ENCODE measurements around the gene RPS6KA3.

RPS6KA3 gene

DNA sequence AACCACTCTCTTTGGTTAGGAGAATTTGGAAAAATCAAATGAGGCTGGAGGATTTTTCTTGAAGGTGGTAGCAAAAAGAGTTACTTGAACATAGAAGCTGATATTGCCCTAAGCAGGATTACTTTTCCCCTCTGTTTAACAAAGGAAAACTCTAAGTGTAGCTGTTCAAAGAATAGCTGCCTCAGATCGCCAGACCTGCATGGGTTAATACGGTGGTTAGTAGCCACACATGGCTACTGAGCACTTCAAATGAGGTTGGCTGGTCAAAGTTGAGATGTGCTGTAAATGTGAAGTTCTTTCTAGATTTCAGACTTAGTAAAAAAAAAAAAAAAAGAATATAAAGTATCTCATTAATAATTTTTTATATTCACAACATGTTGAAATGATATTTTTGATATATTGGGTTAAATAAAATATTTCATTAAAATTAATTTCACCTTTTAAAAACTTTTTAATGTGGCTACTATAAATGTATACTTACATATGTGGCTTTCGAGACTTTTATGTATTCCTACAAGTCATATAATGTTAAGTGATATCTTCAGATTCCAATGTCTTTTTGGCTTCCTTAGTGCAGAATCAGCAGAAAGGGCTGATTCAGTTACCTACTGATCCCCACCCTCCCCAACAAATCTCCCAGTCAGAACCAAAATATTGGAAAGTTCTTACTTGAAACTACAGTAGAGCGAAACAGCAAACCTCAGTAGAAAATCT lies 3.3 kb upstream of the RPS6KA3 start:
- TF ChIP-seq, protein P1, sequence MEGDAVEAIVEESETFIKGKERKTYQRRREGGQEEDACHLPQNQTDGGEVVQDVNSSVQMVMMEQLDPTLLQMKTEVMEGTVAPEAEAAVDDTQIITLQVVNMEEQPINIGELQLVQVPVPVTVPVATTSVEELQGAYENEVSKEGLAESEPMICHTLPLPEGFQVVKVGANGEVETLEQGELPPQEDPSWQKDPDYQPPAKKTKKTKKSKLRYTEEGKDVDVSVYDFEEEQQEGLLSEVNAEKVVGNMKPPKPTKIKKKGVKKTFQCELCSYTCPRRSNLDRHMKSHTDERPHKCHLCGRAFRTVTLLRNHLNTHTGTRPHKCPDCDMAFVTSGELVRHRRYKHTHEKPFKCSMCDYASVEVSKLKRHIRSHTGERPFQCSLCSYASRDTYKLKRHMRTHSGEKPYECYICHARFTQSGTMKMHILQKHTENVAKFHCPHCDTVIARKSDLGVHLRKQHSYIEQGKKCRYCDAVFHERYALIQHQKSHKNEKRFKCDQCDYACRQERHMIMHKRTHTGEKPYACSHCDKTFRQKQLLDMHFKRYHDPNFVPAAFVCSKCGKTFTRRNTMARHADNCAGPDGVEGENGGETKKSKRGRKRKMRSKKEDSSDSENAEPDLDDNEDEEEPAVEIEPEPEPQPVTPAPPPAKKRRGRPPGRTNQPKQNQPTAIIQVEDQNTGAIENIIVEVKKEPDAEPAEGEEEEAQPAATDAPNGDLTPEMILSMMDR (IDR thresholded peaks at IDR 0.05; ENCODE audit: unreplicated experiment in 3 of 3): no peak
- Mint-ChIP-seq H3K9me3 (peaks cover 3% of the 10 kb centered on the region), H3K27me3 (ENCODE audit: low read depth) (peaks cover 9% of the 10 kb centered on the region), H3K4me1 (peaks cover 2% of the 10 kb centered on the region), H3K4me3 (no peak overlapping the region), H3K27ac (no peak overlapping the region), H3K36me3 (ENCODE audit: low read depth) (no peaks in the 10 kb centered on the region)

DNA sequence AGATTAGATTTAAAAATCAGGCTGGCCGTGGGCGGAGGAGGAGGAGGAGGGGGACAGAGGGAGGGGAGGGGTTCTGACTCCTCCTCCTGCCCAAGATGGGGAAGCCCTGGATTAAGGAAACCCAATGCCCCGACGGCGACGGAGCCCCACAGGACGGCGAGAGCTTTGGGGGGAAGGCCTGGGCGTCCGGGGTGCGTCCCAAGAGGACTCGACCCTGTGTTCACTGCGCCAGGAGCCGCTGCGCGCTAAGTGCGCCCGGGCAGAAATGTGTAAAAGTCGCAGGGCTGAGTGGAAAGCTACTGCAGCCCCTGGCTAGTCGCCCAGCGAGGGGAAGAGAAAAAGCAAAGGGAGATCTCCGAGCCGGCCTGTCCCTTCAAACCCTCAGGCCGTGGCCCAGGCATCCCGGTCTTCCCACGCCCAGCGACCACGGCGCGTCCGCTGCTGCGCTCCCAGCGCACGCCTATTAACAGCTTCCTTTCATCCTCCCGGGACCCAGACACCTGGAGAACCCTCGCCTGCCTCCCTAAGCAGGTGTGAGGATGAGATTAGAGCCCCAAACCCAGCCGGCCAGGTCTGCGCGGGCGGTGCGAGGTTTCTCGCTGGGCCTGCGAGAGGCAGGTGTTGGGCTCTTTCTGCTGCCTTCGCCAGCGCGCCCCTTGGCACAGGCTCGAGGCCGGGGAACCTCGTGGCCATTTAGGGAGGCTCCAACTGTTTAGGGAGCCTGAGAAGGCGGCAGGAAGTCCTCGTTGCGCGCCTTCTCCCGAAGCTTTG lies 1.4 kb upstream of the RPS6KA3 start:
- TF ChIP-seq, protein P1 (IDR thresholded peaks at IDR 0.05; ENCODE audit: unreplicated experiment in 3 of 3): no peak
- Mint-ChIP-seq H3K4me3 (peak overlapping the region; percentile 92 to 96 (median 93)), H3K4me1 (peaks cover 14% of the 10 kb centered on the region), H3K9me3 (peaks cover 3% of the 10 kb centered on the region), H3K27ac (peak overlapping the region; percentile 59 to 89 (median 88)), H3K27me3 (ENCODE audit: low read depth) (peaks cover 9% of the 10 kb centered on the region), H3K36me3 (ENCODE audit: low read depth) (no peaks in the 10 kb centered on the region)

DNA sequence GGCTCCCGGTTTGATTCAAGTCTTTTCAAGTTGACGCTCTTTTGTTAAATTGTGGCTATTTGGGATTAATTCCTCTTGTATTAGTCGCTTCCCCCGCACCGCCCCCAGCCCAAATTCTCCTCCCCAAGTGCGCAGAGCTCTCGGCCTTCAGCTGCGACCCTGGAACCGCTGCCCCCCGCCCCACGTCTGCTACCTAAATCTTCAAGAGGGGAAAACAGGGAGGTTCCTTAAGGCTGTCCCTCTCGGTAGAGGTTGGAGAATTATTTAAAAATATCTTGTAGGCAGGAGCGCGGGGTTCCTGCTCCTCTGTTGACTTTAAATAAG lies 860 bp upstream of the RPS6KA3 start:
- H3K4me3 Mint-ChIP-seq: peak overlapping the region; percentile 92 to 96 (median 93)
- H3K27me3 Mint-ChIP-seq (ENCODE audit: low read depth): peaks cover 9% of the 10 kb centered on the region
- H3K4me1 Mint-ChIP-seq: peaks cover 14% of the 10 kb centered on the region
- peak overlapping the region; percentile 59 to 89 (median 88) for H3K27ac Mint-ChIP-seq
- no peaks in the 10 kb centered on the region for H3K36me3 Mint-ChIP-seq (ENCODE audit: low read depth)
- peaks cover 3% of the 10 kb centered on the region for H3K9me3 Mint-ChIP-seq
- TF ChIP-seq, protein P1 (IDR thresholded peaks at IDR 0.05; ENCODE audit: unreplicated experiment in 3 of 3): no peak

DNA sequence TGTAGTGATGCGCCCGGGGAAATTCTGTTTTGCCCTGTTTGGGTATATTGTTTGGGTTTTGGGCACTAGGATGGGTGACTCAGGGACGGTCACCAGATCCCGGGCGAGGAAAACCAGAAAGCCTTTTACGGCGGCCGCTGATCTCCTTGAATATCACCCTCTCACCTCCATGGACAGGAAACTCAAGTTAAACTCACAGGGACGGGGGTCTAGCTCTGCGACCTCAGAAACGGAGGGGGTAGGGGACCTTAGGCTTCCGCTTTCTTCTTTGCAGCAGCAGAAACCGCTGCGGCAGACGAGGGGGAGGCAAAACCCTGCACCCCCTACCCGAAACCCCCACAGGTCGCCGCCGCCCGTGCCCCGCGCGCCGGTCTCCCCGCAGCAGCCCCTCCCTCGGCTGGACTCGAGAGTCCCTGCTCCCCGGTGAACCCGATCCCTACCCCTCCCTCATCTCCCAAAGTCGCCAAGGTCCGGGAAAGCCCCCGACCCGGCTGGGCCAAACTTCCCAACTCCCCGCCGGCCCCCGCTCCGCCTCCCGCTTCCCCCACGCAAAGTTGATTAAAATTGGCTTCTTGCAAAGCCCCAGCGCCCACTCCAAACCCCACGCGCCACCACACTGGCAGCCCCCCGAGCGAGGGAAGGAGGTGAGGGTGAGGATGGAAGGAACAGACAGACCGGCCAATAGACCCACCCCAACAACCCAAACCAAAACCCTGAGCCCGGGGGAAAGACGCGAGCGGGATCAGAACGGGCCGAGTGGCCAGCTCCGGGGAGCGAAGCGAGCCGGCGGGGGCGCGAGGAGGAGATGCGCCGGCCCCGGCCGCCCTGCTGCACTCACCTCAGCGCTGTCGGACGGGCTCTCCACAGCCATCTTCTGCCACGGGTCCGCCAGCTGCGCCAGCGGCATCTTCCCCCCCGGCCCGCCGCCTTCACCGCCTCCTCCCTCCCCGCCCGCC lies 705 bp downstream of the RPS6KA3 start:
- Mint-ChIP-seq H3K4me3 (peak overlapping the region; percentile 88 to 94 (median 91)), H3K27me3 (ENCODE audit: low read depth) (peaks cover 9% of the 10 kb centered on the region), H3K4me1 (peaks cover 14% of the 10 kb centered on the region), H3K9me3 (peaks cover 3% of the 10 kb centered on the region), H3K36me3 (ENCODE audit: low read depth) (no peaks in the 10 kb centered on the region), H3K27ac (peak overlapping the region; percentile 71 to 93 (median 79))
- TF ChIP-seq, protein P1 (IDR thresholded peaks at IDR 0.05; ENCODE audit: unreplicated experiment in 3 of 3): no peak

DNA sequence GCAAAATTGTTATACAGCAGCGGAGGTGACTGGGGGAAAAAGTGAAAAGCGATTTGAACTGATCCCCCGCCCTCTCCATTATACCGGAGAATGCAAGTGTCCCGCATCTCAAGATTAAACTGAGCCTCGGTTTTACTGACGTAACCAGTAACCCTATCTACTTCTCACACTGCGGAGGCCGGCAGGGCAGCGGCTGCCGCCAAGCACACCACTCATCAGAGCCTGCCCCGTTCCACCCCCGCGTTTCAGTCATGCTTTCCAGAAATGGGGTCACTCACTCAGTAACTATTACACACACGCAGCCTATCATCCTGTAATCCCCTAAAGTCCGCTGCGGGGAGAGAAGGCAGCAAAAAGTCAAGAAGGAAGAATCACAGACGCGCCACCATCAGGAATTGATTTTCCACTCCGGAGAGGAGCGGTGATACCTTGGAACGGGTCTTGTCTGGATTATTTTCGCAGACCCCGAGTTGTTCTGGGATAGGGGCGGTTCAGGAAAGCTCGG lies 1.4 kb downstream of the RPS6KA3 start:
- H3K9me3 Mint-ChIP-seq: peaks cover 3% of the 10 kb centered on the region
- peaks cover 9% of the 10 kb centered on the region for H3K27me3 Mint-ChIP-seq (ENCODE audit: low read depth)
- H3K4me1 Mint-ChIP-seq: peaks cover 14% of the 10 kb centered on the region
- peak overlapping the region; percentile 88 to 94 (median 91) for H3K4me3 Mint-ChIP-seq
- H3K36me3 Mint-ChIP-seq (ENCODE audit: low read depth): no peaks in the 10 kb centered on the region
- TF ChIP-seq, protein P1 (IDR thresholded peaks at IDR 0.05; ENCODE audit: unreplicated experiment in 3 of 3): no peak
- H3K27ac Mint-ChIP-seq: peak overlapping the region; percentile 71 to 93 (median 79)

All from nephron (organoid).